Measurements from ENCODE around the gene PRDM16. TPM values are rescaled to one million over a fixed set of nuclear protein-coding genes. Genes with fewer than 3 reads are reported as not detected.

Gene PRDM16
- total and polyA plus RNA-seq, 2 donors (not counting 1 experiment from before 2014, with no cell fraction given): 0.03 to 0.12 TPM

- Mint-ChIP-seq H3K9me3 (ENCODE audit: insufficient read depth) (no peaks in the 10 kb centered on the region), H3K27ac (no peak overlapping the region), H3K4me1 (no peaks in the 10 kb centered on the region), H3K4me3 (no peak overlapping the region), H3K27me3 (peaks cover 10% of the 10 kb centered on the region)
- Histone ChIP-seq H3K4me2 (replicated peaks; ENCODE audit: low read depth, low read length, poor library complexity, severe bottlenecking) (no peak overlapping the region), H4K20me1 (ENCODE audit: control insufficient read depth, insufficient read depth, low read length, poor library complexity, severe bottlenecking) (no peaks in the 10 kb centered on the region), H3K79me2 (ENCODE audit: control insufficient read depth, insufficient read depth, low read length) (no peaks in the 10 kb centered on the region), H3K9ac (ENCODE audit: low read length) (no peak overlapping the region), H3K4me1 (ENCODE audit: control insufficient read depth in 2 of 2, insufficient read depth in 2 of 2, low read length in 2 of 2) (no peaks in the 10 kb centered on the region), H3K4me3 (ENCODE audit: control extremely low read depth in 1 of 5, extremely low read depth in 1 of 5, insufficient read depth in 1 of 5, low read depth in 2 of 5, low read length in 4 of 5) (no peak overlapping the region), H2AFZ (ENCODE audit: insufficient read depth, low read depth, low read length, poor library complexity, severe bottlenecking) (no peak overlapping the region), H3K36me3 (replicated peaks in 1 of 2; ENCODE audit: control extremely low read depth in 1 of 2, control insufficient read depth in 1 of 2, extremely low read depth in 1 of 2, insufficient read depth in 2 of 2, low read length in 1 of 2) (no peaks in the 10 kb centered on the region), H3K9me3 (ENCODE audit: control extremely low read depth in 1 of 3, control insufficient read depth in 2 of 3, insufficient read depth in 1 of 3, low read length in 2 of 3) (peaks cover 0 to 20% (median 0%) of the 10 kb centered on the region in 3 donors), H3K27me3 (replicated peaks in 1 of 4; ENCODE audit: control extremely low read depth in 1 of 4, control insufficient read depth in 3 of 4, insufficient read depth in 4 of 4, low read length in 3 of 4) (no peaks in the 10 kb centered on the region), H3K27ac (ENCODE audit: low read length in 2 of 2) (no peak overlapping the region)
- ChIA-PET POLR2A (no interaction called here), CTCF (no interaction called here)
- WGBS (ENCODE audit: insufficient coverage): 97% methylated on average over 18 of the region's 18 CpGs
- TF ChIP-seq CTCF (IDR thresholded peaks at IDR 0.05): no peak
- no peak for TF ChIP-seq EZH2 (IDR thresholded peaks at IDR 0.05; ENCODE audit: borderline replicate concordance, insufficient read depth, low read depth, low read length, poor library complexity, severe bottlenecking)
- ATAC-seq (ENCODE audit: low read depth) (no peak), DNase-seq (no peak)
- intact Hi-C loops (cut with micrococcal nuclease): no loop called here
These were observed 123.8 kb downstream of the PRDM16 start for GRCh38 chr1:3192825-3193224.

- Mint-ChIP-seq H3K4me3 (no peak overlapping the region), H3K4me1 (no peaks in the 10 kb centered on the region), H3K27me3 (peaks cover 6% of the 10 kb centered on the region), H3K27ac (no peak overlapping the region), H3K9me3 (ENCODE audit: insufficient read depth) (no peaks in the 10 kb centered on the region)
- no peaks in the 10 kb centered on the region for H3K79me2 ChIP-seq (ENCODE audit: control insufficient read depth, insufficient read depth, low read length)
- no peak for DNase-seq
- H3K9ac ChIP-seq (ENCODE audit: low read length): no peak overlapping the region
- TF ChIP-seq CTCF (IDR thresholded peaks at IDR 0.05): no peak
- no peak for TF ChIP-seq EZH2 (IDR thresholded peaks at IDR 0.05; ENCODE audit: borderline replicate concordance, insufficient read depth, low read depth, low read length, poor library complexity, severe bottlenecking)
- CTCF ChIA-PET: no interaction called here
- intact Hi-C loops (cut with micrococcal nuclease): no loop called here
- no peaks in the 10 kb centered on the region for H3K27me3 ChIP-seq (replicated peaks in 1 of 4; ENCODE audit: control extremely low read depth in 1 of 4, control insufficient read depth in 3 of 4, insufficient read depth in 4 of 4, low read length in 3 of 4)
- H3K36me3 ChIP-seq (replicated peaks in 1 of 2; ENCODE audit: control extremely low read depth in 1 of 2, control insufficient read depth in 1 of 2, extremely low read depth in 1 of 2, insufficient read depth in 2 of 2, low read length in 1 of 2): no peaks in the 10 kb centered on the region
- H4K20me1 ChIP-seq (ENCODE audit: control insufficient read depth, insufficient read depth, low read length, poor library complexity, severe bottlenecking): no peaks in the 10 kb centered on the region
- H3K4me2 ChIP-seq (replicated peaks; ENCODE audit: low read depth, low read length, poor library complexity, severe bottlenecking): no peak overlapping the region
- WGBS (ENCODE audit: insufficient coverage): 94% methylated on average over 10 of the region's 11 CpGs
- H3K27ac ChIP-seq (ENCODE audit: low read length in 2 of 2): no peak overlapping the region
- no peak overlapping the region for H3K4me3 ChIP-seq (ENCODE audit: control extremely low read depth in 1 of 5, extremely low read depth in 1 of 5, insufficient read depth in 1 of 5, low read depth in 2 of 5, low read length in 4 of 5)
- H3K4me1 ChIP-seq (ENCODE audit: control insufficient read depth in 2 of 2, insufficient read depth in 2 of 2, low read length in 2 of 2): no peaks in the 10 kb centered on the region
- POLR2A ChIA-PET: no interaction called here
- peaks cover 0 to 20% (median 0%) of the 10 kb centered on the region in 3 donors for H3K9me3 ChIP-seq (ENCODE audit: control extremely low read depth in 1 of 3, control insufficient read depth in 2 of 3, insufficient read depth in 1 of 3, low read length in 2 of 3)
- no peak overlapping the region for H2AFZ ChIP-seq (ENCODE audit: insufficient read depth, low read depth, low read length, poor library complexity, severe bottlenecking)
- ATAC-seq (ENCODE audit: low read depth): no peak
These were observed 124.8 kb downstream of the PRDM16 start for GRCh38 chr1:3193811-3194210.
